Hepatocyte (in vitro differentiated cells): ENCODE measurements around the gene AS3MT. TPM values are rescaled to one million over a fixed set of nuclear protein-coding genes. Genes with fewer than 3 reads are reported as not detected.

ENCODE experiments used
- DNase-seq: peaks from one replicate; pipeline ENCODE4 v3.0.0-alpha.2; 2016; ENCODE audit warnings: low spot score
- H2AFZ ChIP-seq: fragments of 200-600 bp; sonication (generic); 2 replicates; pipeline ENCODE4 v1.6.0; 2016; ENCODE audit warnings: antibody characterized with exemption, mild to moderate bottlenecking
- H3K27ac ChIP-seq: fragments of 200-600 bp; sonication (generic); 2 replicates; pipeline ENCODE4 v1.5.1; 2016; ENCODE audit warnings: mild to moderate bottlenecking
- H3K27me3 ChIP-seq: fragments of 200-600 bp; sonication (generic); 2 replicates; pipeline ENCODE4 v1.6.1; 2016
- H3K36me3 ChIP-seq: fragments of 200-600 bp; sonication (generic); replicated peaks from 2 replicates; pipeline ENCODE4 v1.5.1; 2016; ENCODE audit warnings: low read depth; ENCODE audit not compliant: insufficient read depth
- H3K4me1 ChIP-seq: fragments of 200-600 bp; sonication (generic); 2 replicates; pipeline ENCODE4 v1.5.1; 2016; ENCODE audit warnings: mild to moderate bottlenecking, moderate library complexity; ENCODE audit not compliant: insufficient read depth
- H3K4me2 ChIP-seq: fragments of 200-600 bp; sonication (generic); 2 replicates; pipeline ENCODE4 v1.6.0; 2016
- H3K4me3 ChIP-seq: fragments of 200-600 bp; sonication (generic); 2 replicates; pipeline ENCODE4 v1.5.1; 2016; ENCODE audit warnings: mild to moderate bottlenecking
- H3K79me2 ChIP-seq: fragments of 200-600 bp; sonication (generic); 2 replicates; pipeline ENCODE4 v1.6.0; 2017; ENCODE audit warnings: mild to moderate bottlenecking
- H3K9me2 ChIP-seq: fragments of 200-600 bp; sonication (generic); replicated peaks from 2 replicates; pipeline ENCODE4 v1.6.0; 2017; ENCODE audit warnings: mild to moderate bottlenecking; ENCODE audit not compliant: insufficient read depth
- H3K9me3 ChIP-seq: fragments of 200-600 bp; sonication (generic); 2 replicates; pipeline ENCODE4 v1.5.1; 2016; ENCODE audit warnings: low read depth, mild to moderate bottlenecking
- H4K20me1 ChIP-seq: fragments of 200-600 bp; sonication (generic); 2 replicates; pipeline ENCODE4 v1.6.0; 2016; ENCODE audit warnings: mild to moderate bottlenecking; ENCODE audit not compliant: insufficient read depth, poor library complexity, severe bottlenecking
- EZH2 ChIP-seq: fragments of 200-600 bp; sonication (generic); IDR thresholded peaks from 2 replicates; pipeline ENCODE4 v1.6.1; 2016; ENCODE audit warnings: antibody characterized with exemption, mild to moderate bottlenecking, borderline replicate concordance
- EZH2phosphoT487 ChIP-seq: fragments of 200-600 bp; sonication (generic); IDR thresholded peaks from one replicate; pipeline ENCODE4 v1.6.1; 2018; ENCODE audit warnings: antibody characterized with exemption, mild to moderate bottlenecking, low read depth, moderate library complexity; ENCODE audit not compliant: unreplicated experiment, severe bottlenecking
- WGBS: methylation state at CpG from one replicate; pipeline ENCODE4 v1.1.6; 2016; ENCODE audit warnings: low lambda C conversion rate; ENCODE audit errors: missing lambda C conversion rate; 5-methylcytosine and 5-hydroxymethylcytosine counted together
- polyA plus RNA-seq: library from polyadenylated mRNA; unstranded; fragments of >200 nt; fragmentation: Nextera tagmentation; extraction: Ambion mirVana; gene quantifications from 2 replicates; pipeline ENCODE4 v1.2.1, GENCODE V29; 2016
- total RNA-seq: library from RNA; depleted of rRNA; stranded (reverse); fragments of >200 nt; gene quantifications from 2 replicates; pipeline ENCODE4 v1.2.3, GENCODE V29; 2014
- TF ChIP-seq, protein P1 (sequence below): fragments of 200-600 bp; sonication (generic); IDR thresholded peaks from 2 replicates; pipeline ENCODE4 v1.5.1; 2016; ENCODE audit warnings: antibody characterized with exemption, mild to moderate bottlenecking; ENCODE audit not compliant: poor library complexity

AS3MT gene
- total and polyA plus RNA-seq, 2 experiments from 2014 or later: 3.8 to 9.0 TPM

DNA sequence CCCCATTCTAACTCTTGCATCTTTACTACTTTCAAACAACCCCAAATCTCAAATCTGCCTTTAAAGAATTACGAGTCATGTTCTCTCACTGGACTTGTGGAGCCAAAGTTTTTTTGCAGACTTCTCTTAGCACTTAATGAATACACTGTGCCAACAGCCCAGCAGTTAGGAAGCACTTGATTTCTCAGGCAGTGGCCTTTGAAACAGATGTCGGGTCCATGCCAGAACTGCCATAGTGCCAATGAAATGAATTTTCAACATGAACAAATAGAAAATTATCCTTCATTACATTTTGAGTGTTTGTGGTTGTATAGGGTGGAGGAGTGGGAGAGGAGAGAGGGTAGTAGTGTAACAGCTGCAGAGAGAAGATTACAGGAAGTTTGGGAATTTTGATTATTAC is 9.4 kb upstream of the AS3MT start:
- Histone ChIP-seq H3K79me2 (peaks cover 23% of the 10 kb centered on the region), H3K4me1 (peaks cover 8% of the 10 kb centered on the region), H3K9me2 (no peaks in the 10 kb centered on the region), H3K9me3 (no peaks in the 10 kb centered on the region), H3K36me3 (no peaks in the 10 kb centered on the region), H3K27ac (no peak overlapping the region), H3K27me3 (no peaks in the 10 kb centered on the region), H3K4me2 (no peak overlapping the region), H4K20me1 (no peaks in the 10 kb centered on the region), H2AFZ (no peak overlapping the region), H3K4me3 (no peak overlapping the region)
- no peak for DNase-seq
- WGBS: 96% methylated on average over 2 of the region's 2 CpGs
- TF ChIP-seq EZH2phosphoT487: no peak

DNA sequence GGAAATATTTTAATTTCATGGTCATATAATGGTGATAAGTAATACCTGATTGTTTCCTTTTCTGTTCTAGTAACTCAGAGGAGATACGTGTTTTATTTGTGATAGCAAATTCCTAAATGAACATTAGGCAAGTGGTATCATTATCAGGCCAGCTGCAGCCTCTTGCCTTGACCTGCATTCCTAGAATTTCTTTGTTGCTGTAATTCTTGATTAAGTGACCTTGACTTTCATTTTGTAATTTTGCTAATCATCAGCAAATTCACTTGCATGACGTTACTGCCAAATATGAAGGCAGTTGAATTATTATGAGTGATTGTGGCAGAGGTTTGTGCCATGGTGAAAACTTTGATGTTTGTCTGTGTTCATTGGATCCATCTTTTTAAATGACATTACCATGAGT is 5.6 kb upstream of the AS3MT start:
- no peak for DNase-seq
- no peaks in the 10 kb centered on the region for H4K20me1 ChIP-seq
- no peak overlapping the region for H3K27ac ChIP-seq
- H3K9me2 ChIP-seq: no peaks in the 10 kb centered on the region
- no peaks in the 10 kb centered on the region for H3K9me3 ChIP-seq
- no peaks in the 10 kb centered on the region for H3K36me3 ChIP-seq
- peaks cover 2% of the 10 kb centered on the region for H3K4me1 ChIP-seq
- no peak overlapping the region for H3K4me2 ChIP-seq
- H3K79me2 ChIP-seq: no peaks in the 10 kb centered on the region
- no peak overlapping the region for H2AFZ ChIP-seq
- TF ChIP-seq EZH2phosphoT487 (no peak), EZH2 (no peak)
- TF ChIP-seq, protein P1, sequence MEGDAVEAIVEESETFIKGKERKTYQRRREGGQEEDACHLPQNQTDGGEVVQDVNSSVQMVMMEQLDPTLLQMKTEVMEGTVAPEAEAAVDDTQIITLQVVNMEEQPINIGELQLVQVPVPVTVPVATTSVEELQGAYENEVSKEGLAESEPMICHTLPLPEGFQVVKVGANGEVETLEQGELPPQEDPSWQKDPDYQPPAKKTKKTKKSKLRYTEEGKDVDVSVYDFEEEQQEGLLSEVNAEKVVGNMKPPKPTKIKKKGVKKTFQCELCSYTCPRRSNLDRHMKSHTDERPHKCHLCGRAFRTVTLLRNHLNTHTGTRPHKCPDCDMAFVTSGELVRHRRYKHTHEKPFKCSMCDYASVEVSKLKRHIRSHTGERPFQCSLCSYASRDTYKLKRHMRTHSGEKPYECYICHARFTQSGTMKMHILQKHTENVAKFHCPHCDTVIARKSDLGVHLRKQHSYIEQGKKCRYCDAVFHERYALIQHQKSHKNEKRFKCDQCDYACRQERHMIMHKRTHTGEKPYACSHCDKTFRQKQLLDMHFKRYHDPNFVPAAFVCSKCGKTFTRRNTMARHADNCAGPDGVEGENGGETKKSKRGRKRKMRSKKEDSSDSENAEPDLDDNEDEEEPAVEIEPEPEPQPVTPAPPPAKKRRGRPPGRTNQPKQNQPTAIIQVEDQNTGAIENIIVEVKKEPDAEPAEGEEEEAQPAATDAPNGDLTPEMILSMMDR: no peak
- WGBS: 76% methylated on average over 2 of the region's 2 CpGs
- H3K27me3 ChIP-seq: no peaks in the 10 kb centered on the region
- no peak overlapping the region for H3K4me3 ChIP-seq

DNA sequence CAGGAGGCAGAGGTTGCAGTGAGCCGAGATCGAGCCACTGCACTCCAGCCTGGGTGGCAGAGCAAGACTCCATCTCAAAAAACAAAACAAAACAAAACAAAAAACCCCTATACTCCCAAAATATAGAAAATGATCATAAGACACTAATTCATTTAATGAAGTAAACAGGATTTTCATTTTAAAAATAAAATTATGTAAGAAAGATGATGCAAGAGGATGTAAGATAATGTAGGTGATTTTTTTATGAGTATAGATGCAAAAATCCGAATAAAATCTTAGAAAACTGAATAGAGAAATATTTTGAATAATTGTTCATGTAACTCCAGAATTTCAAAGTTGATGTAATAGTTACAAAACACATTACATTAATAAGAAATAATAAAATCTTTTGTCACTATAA is 3.6 kb upstream of the AS3MT start:
- no peak overlapping the region for H2AFZ ChIP-seq
- no peak for TF ChIP-seq EZH2phosphoT487
- no peak for TF ChIP-seq EZH2
- no peaks in the 10 kb centered on the region for H3K27me3 ChIP-seq
- H4K20me1 ChIP-seq: no peaks in the 10 kb centered on the region
- H3K4me2 ChIP-seq: no peak overlapping the region
- no peaks in the 10 kb centered on the region for H3K79me2 ChIP-seq
- H3K4me1 ChIP-seq: peaks cover 10% of the 10 kb centered on the region
- no peaks in the 10 kb centered on the region for H3K9me3 ChIP-seq
- no peaks in the 10 kb centered on the region for H3K36me3 ChIP-seq
- no peak overlapping the region for H3K27ac ChIP-seq
- no peak for DNase-seq
- WGBS: 99% methylated on average over 3 of the region's 3 CpGs
- H3K4me3 ChIP-seq: no peak overlapping the region
- no peaks in the 10 kb centered on the region for H3K9me2 ChIP-seq

DNA sequence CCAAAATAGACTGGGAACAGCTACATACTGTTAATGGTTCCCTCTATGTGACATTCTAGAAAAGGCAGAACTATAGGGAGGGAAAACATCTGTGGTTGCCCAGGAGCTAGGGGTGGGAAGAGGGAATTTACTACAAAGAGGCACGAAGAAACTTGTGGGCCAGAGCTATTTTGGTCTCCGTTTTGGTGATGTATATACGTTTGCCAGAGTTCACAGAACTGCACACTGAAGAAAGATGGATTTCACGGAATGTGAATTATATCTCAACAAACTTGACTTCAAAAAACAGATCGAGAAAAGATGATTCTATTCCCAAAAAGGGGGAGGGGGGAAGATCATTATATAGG is 386 bp upstream of the AS3MT start:
- Histone ChIP-seq H3K4me1 (peaks cover 10% of the 10 kb centered on the region), H3K27me3 (no peaks in the 10 kb centered on the region), H3K27ac (peak overlapping the region; percentile 82), H3K4me3 (peak overlapping the region; percentile 44), H4K20me1 (no peaks in the 10 kb centered on the region), H3K9me2 (no peaks in the 10 kb centered on the region), H3K9me3 (no peaks in the 10 kb centered on the region), H2AFZ (peak overlapping the region; percentile 66), H3K36me3 (no peaks in the 10 kb centered on the region), H3K4me2 (peak overlapping the region; percentile 94), H3K79me2 (no peaks in the 10 kb centered on the region)
- DNase-seq: no peak
- no peak for TF ChIP-seq EZH2phosphoT487
- TF ChIP-seq, protein P1: no peak
- TF ChIP-seq EZH2: no peak
- 10% methylated on average over 5 of the region's 5 CpGs for WGBS
